Calu3 (cell line): ENCODE results near the gene CPD. TPM values are rescaled to one million over a fixed set of nuclear protein-coding genes. Genes with fewer than 3 reads are reported as not detected.
"Not testable (repeated sequence)": the region's sequence is repeated elsewhere in the genome, so short reads cannot be mapped to it uniquely, and the experiment has no call there.

ENCODE experiments used
- BruUV-seq: library from RNA; stranded (reverse); fragments of 400-500 nt; replicated peaks from 2 replicates; lab custom pipeline; 2021; lab: Mats Ljungman, UMichigan
- CTCF ChIA-PET: fragments of 300-600 bp; sonication (Branson Sonifier 250); formaldehyde crosslinking; loops from one replicate; lab custom pipeline; 2022; ENCODE audit warnings: antibody characterized with exemption; lab: Charles Lee
- DNase-seq: peaks from one replicate; pipeline ENCODE4 v3.0.0; 2022
- H3K27ac Mint-ChIP-seq: one replicate; pipeline ENCODE4 v1.8.0; 2022; ENCODE audit warnings: mixed read lengths; ENCODE audit not compliant: unreplicated experiment
- H3K27me3 Mint-ChIP-seq: one replicate; pipeline ENCODE4 v1.8.0; 2022; ENCODE audit warnings: mixed read lengths; ENCODE audit not compliant: unreplicated experiment
- H3K36me3 Mint-ChIP-seq: one replicate; pipeline ENCODE4 v1.8.0; 2022; ENCODE audit warnings: mild to moderate bottlenecking, moderate library complexity, mixed read lengths; ENCODE audit not compliant: insufficient read depth, unreplicated experiment
- H3K4me1 Mint-ChIP-seq: one replicate; pipeline ENCODE4 v1.8.0; 2022; ENCODE audit warnings: mild to moderate bottlenecking, low read depth, mixed read lengths; ENCODE audit not compliant: unreplicated experiment
- H3K4me3 Mint-ChIP-seq: one replicate; pipeline ENCODE4 v1.8.0; 2022; ENCODE audit warnings: mild to moderate bottlenecking, low read depth, moderate library complexity, mixed read lengths; ENCODE audit not compliant: unreplicated experiment
- H3K9me3 Mint-ChIP-seq: one replicate; pipeline ENCODE4 v1.8.0; 2022; ENCODE audit warnings: low read depth, mixed read lengths; ENCODE audit not compliant: unreplicated experiment
- CTCF ChIP-seq: fragments of 200-600 bp; IDR thresholded peaks from one replicate; pipeline ENCODE4 v1.8.0; 2022; ENCODE audit warnings: antibody characterized with exemption; ENCODE audit not compliant: unreplicated experiment
- intact Hi-C: fragments of 100-400 bp; cut with micrococcal nuclease; formaldehyde crosslinking; loops from one replicate; pipeline ENCODE4 v1.10.0; 2022; ENCODE audit not compliant: unreplicated experiment
- total RNA-seq: library from RNA; stranded (reverse); gene quantifications from 2 replicates; pipeline ENCODE4 v1.2.3, GENCODE V29; 2022

Gene CPD
- total RNA-seq, 1 experiment from 2014 or later, result 82.9 TPM

- CTCF ChIA-PET, result no interaction called here
- Mint-ChIP-seq H3K4me1 (no peaks in the 10 kb centered on the region), H3K27me3 (no peaks in the 10 kb centered on the region), H3K27ac (no peak overlapping the region), H3K4me3 (no peak overlapping the region), H3K9me3 (peaks cover 3% of the 10 kb centered on the region), H3K36me3 (no peaks in the 10 kb centered on the region)
- intact Hi-C loops, result no loop called here
- TF ChIP-seq CTCF, result no peak
- DNase-seq, result no peak
- no TSS peak for BruUV-seq
These were observed 36.8 kb downstream of the CPD start for GRCh38 chr17:30415491-30415890.

- H3K4me1 Mint-ChIP-seq, CTCF ChIA-PET, intact Hi-C loops, BruUV-seq, H3K4me3 Mint-ChIP-seq, H3K9me3 Mint-ChIP-seq, H3K27ac Mint-ChIP-seq, H3K36me3 Mint-ChIP-seq, DNase-seq, H3K27me3 Mint-ChIP-seq: not testable (repeated sequence)
These were observed 39.3 kb downstream of the CPD start for GRCh38 chr17:30418070-30418469.

GRCh38 chr17:30421592-30421991 is 42.9 kb downstream of the CPD start:
- H3K4me3 Mint-ChIP-seq, result no peak overlapping the region
- H3K27me3 Mint-ChIP-seq, result no peaks in the 10 kb centered on the region
- CTCF ChIA-PET, result no interaction called here
- no TSS peak for BruUV-seq
- no peaks in the 10 kb centered on the region for H3K4me1 Mint-ChIP-seq
- DNase-seq, result no peak
- H3K27ac Mint-ChIP-seq, result no peak overlapping the region
- no peak for TF ChIP-seq CTCF
- intact Hi-C loops, result no loop called here
- H3K36me3 Mint-ChIP-seq, result no peaks in the 10 kb centered on the region
- H3K9me3 Mint-ChIP-seq, result no peaks in the 10 kb centered on the region

- no peaks in the 10 kb centered on the region for H3K9me3 Mint-ChIP-seq
- H3K27me3 Mint-ChIP-seq, result no peaks in the 10 kb centered on the region
- intact Hi-C loops, result no loop called here
- no peak for DNase-seq
- no peak for TF ChIP-seq CTCF
- H3K36me3 Mint-ChIP-seq, result no peaks in the 10 kb centered on the region
- H3K27ac Mint-ChIP-seq, result no peak overlapping the region
- H3K4me1 Mint-ChIP-seq, result no peaks in the 10 kb centered on the region
- no TSS peak for BruUV-seq
- H3K4me3 Mint-ChIP-seq, result no peak overlapping the region
- CTCF ChIA-PET, result no interaction called here
These were observed 43.4 kb downstream of the CPD start for GRCh38 chr17:30422171-30422570.

GRCh38 chr17:30424471-30424870 is 45.7 kb downstream of the CPD start:
- intact Hi-C loops, result no loop called here

More at GRCh38 chr17:30424471-30424870, 45.7 kb downstream of the CPD start:
- no peak overlapping the region for H3K4me3 Mint-ChIP-seq
- H3K9me3 Mint-ChIP-seq, result no peaks in the 10 kb centered on the region
- no peaks in the 10 kb centered on the region for H3K36me3 Mint-ChIP-seq
- no peak overlapping the region for H3K27ac Mint-ChIP-seq
- no peak for DNase-seq
- TF ChIP-seq CTCF, result no peak
- no peaks in the 10 kb centered on the region for H3K27me3 Mint-ChIP-seq
- no TSS peak for BruUV-seq
- CTCF ChIA-PET, result no interaction called here
- no peaks in the 10 kb centered on the region for H3K4me1 Mint-ChIP-seq
